NCI-H1694 treated with DMSO at 0.1 percent for 48 hours (cell line): Measurements from ENCODE around the gene PRR29.

ENCODE experiments used
- DNase-seq: peaks from one replicate; lab custom pipeline; 2025; lab: John Stamatoyannopoulos, UW

PRR29 gene

DNA sequence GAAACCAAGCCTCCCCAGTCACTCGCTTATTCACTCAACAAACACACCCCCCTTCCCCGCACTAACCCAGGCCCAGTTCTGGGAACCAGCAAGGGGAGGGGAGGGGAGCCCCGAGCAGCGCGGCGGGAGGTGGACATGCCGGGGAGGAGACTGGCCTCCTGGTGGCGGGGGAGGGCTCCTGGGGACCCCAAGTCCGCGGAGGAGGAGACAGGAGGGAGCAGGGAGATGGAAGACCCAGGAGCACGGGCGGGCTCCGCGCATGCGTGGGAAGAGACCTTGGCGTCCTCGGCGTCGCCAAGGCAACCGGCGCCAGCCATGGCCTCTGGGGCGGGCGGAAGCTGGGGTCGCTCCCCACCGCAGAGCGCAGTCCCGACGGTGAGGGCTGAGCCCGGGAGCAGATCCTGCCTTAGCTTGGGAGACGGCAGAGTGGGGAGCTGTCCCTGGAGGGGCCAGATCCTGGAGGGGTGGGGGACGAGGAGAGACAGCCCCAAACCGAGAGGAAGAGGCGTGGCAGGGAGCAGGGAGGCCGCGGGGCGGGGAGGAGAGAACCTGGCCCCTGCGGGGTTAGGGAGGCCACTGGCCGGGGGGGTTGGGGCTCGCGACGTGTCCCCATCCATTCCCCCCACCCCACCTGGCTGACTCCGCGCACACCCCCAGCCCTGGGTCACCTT, at the start of gene PRR29:
TSS of gene PRR29 (plus strand) at position 302 of the 671 bp plus-strand sequence. CDS start at position 316, 14 bp downstream.
- DNase-seq, result peak; percentile 49

DNA sequence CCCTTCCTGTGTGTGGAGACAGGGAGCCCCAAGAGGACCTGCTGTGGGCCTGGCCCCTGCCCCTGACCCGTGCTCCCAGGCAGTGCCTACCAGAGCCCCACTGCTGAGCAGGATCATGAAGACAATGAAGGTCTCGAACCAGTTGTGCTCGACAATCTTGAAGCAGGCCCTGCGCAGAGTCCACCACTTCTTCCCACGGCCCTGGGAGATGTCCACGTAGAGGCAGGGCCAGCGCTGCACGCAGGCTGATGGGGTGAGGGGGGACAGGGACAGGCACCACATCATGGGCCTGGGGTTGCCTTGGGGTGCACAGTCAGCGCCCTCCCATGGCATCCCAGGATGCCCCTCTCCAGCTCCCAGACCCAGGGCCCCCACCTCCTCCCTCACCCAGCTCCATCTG, 49.6 kb upstream of the PRR29 start:
- no peak for DNase-seq

DNA sequence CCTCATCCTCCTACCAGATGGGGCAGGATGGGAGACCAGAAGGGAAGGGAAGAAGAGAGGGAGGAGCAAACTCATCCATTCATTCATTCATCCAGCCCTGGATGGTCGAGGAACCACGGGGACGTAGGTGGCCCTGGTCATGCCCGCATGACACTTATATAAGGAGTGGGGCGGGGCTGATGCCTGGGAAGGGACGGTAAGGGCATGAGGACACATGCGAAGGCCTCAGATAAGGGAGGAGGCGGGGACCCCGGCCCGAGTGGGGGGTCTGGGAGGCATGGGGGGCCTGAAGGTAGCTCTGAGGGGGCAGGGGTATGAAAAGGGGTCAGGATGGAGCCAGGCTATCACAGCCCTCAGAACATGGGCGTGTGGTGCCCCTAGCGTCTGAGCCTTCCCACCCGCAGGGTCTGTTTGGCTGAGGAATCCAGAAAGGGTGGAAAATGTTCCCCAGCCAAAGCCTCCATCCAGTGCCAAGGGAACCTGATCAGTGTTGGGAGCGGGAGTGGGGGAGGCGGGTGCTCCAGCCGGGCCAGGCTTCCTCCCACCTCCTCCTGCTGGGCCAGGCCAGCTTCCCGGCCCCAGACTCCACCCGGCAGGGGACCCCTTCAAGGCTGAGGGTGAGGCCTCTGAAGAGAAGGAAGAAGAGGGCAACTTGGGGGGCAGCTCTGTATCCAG, 48.4 kb upstream of the PRR29 start:
- no peak for DNase-seq

DNA sequence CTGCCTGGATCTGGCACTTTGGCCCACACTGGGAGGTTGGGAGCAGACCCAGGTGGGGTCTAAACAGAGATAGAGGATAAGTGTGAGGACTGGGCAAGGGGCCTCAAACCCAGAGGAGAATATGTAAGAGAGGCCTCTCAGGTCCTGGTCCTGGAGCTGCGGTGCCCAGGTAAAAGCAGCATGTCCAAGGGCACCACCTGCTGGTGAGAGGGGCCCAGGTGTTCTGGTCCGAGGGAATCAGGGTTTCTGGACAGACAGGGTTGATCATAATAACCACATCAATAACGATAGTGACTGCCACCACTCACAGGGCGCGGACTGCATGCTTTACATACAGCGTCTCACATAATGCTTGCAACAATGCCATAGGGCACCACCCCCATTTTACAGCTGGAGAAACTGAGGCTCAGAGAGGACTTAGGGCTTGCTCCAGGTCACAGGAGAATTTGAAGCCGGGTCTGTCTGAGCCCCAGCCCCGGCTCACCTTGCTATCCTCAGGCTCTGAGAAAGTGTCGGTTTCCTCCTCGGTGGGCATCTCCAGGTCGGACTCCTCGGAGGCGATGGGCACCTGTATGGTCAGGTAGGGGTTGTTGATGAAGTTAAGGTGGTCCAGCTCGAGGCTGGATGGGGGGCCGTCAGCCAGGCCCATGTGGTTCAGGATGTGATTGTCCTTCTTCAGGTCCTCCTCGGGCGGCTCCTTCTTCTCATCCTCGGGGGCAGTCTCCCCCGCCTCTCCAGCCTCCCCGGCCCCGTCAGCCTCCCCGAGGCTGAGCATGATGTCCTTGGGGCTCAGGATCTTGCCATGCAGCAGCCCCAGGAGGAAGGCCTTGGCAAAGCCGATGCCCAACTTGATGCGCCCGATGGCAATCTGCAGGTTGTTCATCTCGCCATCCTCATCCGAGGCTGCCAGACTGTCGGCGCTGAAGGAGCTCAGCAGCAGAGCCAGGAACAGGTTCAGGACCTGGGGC, 46.9 kb upstream of the PRR29 start:
- no peak for DNase-seq

DNA sequence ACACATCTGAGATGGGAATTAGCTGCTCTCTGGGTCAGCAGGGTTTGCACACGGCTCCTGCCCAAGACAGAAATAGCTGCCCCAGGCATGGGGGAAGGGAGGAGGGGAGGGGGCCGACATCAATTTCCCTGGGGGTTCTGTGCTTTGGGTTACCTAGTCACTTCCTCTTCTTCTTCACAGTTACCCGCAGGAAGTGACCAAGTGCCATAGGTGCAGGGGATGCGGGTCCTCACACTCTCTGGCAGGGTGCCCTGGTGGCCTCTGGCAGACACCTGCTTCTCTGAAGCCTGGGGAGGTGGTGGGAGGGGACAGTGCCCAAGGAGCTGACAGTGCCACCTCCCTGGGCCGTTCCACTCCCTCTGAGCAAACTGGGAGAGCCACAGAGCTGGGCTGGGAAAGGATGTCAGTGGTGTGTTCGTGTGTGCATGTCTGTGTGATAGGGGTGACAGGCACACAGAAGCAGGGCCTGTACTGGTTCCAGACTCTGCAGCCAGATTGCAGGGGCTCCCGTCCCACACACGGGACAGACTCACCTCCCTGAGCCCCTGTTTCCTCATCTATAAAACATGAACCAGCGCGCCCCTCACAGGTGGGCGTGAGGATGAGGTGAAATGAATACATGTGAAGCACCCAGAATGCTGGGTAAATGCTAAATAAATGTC, 43.6 kb upstream of the PRR29 start:
- no peak for DNase-seq

DNA sequence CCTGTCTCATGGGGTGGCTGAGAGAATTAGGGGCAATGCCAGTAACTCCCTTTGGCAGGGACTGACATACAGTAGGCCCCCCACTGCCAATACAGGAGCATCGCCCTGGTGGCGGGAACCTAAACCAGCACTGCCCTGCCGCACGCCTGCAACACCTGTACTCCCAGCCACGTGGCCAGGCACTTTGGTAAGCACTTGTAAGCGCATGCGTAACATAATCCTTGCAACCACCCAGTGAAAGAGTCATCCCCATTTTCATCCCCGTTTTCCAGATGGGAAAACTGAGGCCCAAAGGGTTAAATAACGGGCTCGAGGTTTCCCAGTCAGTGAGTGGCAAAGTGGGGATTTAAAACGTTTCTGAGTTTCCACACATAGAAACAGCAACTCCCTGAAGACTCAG, 42.9 kb upstream of the PRR29 start:
- DNase-seq, result no peak

DNA sequence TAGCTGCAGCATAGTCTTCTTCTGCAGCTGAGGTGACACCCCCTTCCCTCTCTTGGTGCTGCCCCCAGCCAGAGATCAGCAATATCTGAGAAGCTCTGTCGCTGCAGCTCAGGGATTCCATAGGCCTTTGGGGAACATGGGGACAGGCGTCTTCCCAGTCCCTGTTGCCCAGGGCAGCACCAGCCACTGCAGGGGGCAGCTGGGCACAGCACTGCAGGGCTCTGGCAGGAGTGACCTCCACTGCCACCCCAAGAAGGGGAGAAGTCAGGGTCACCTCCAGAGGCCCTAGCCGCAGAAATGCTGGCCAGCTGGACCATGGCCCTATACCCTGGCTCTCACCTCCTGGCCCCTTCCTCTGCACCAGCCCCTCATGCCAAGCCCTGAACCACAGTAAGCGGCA, 42.4 kb upstream of the PRR29 start:
- no peak for DNase-seq

DNA sequence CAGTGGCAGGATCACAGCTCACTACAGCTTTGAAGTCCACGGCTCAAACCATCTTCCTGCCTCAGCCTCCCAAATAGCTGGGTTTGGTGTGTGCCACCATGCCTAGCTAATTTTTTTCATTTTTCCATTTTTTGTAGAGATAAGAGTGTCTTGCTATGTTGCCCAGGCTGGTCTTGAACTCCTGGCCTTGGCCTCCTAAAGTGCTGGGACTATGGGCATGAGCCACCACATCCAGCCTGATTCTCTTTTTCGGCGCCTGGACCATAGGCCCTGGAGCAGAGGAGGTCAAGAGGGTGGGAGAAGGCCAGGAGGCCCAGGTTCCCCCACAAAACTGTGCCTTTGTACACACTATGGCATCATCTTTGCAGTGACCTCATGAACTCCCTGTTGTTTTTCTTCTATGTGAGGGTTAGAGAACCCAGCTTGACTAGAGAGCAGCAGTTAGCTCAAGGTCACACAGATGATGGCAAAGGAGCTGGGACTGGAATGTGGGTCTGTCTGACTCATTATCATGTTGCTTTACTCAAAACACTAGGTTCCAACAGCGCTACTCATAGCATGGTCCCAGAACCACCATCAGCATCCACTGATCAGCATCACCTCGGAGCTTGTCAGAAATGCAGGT, 41.7 kb upstream of the PRR29 start:
- DNase-seq, result no peak

DNA sequence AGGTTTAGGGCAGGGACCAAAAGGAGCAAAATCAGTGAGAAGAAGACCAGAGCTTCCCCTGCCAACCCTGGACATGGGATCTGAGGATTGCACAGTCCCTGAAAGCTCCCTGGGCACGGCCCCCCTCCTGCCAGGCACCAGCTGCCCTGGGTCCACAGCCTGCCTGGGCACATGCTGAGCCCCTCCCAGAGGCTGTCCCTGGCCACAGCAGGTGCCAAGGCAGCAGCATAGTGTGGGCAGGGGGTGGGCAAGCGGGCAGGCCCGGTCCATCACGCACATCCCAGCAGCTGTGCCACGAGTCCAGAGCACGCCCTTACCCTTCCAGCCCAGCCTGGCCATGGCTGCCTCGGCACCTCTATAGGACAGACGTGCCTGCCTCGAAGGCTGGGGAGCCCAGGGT, 38.1 kb upstream of the PRR29 start:
- DNase-seq, result no peak

DNA sequence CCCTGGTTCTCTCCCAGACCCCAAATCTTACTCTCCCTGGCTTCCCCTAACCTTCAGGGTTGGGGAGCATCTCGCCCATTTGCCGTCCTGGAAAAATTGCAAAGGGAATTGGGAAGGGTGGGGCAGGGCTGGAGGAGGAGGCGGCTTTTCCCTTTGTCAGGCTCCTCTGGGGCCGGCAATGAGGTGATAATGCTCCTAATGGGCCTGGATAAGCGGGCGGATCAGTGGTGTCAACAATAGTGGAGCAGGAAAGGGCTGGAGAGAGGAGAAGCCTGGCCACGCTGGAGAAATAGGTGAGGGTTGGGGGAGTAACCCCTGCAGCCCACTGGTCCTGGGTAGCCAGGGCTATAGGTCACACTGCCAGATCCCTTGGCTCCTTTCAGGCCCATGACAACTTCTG, 37.7 kb upstream of the PRR29 start:
- no peak for DNase-seq

DNA sequence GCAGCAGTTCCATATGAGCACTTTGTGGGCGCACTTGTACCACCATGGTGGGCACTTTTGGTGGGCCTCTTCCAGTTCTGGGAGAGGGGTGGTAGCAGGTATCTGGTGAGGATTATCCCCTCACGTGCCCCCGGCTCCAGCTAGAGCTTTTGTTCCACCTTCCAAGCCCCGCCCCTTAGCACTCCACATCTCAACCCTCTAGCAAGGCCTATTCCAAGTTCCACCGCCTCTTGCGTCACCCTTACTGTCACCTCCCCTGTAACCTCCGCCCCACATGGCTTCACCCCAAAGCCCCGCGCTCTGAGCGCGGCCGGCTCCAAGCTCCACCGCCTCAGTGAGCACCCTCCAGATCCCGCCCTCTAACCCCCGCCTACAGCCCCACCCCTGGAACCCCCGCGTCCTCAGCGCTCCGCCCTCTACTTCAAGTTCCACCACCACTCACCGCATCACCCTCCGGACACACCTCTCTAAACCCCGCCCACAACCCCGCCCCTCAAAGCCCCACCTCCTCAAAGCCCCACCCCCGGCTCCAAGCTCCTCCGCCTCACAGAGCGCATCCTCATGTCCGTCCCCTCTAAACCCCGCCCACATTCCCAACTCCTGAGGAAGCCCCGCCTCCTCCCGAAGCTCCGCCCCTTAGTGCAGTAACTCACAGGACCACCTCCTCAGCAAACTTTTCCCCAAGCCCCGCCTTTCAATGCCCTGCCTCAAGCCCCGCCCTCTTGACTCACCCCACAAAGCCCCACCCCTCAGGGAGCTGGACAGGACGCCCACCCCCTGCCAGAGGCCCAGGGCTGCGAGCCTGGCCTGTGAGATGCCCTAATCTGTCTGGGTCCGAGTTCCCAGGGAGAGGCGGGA, 36.6 kb upstream of the PRR29 start:
- DNase-seq, result no peak

DNA sequence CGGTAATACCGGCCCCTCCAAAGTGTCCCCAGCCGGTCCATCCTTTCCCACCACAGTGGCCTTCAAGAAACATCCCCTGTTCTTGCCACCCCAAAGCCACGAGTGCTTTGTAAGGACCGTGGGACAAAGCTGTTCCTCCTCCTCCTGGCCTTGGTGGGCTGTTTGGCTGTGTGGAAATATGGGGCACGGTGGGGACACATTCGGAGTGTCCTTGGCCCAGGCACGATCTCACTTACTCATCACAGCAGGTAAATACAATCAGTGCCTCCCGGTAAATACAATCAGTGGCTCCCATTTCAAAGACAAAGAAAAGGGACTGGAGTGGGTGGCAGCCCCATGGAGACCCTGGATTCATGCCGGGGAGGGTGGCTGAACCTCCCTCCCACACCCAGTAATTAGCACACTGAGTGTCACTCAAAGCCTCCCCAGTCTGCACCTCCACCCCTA, 35.8 kb upstream of the PRR29 start:
- no peak for DNase-seq

DNA sequence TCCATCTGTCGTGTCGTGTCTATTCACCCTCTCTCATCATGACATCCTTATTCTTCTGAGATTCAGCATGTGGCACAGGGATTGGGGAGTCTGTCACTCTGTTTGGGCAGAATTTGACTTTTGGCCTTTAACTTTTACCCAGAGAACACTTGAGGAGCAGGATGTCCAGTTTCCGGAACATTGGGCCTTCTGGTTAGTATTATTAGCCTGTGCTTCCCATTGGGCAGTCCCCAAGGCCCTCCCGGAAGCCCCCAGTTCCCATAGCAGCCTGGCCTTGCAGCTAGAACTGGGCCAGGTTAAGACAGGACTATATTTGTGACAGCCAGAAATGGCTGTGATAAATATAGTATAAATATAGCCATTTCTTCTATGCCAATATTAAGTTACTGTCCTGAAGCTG, 35.0 kb upstream of the PRR29 start:
- DNase-seq, result no peak

DNA sequence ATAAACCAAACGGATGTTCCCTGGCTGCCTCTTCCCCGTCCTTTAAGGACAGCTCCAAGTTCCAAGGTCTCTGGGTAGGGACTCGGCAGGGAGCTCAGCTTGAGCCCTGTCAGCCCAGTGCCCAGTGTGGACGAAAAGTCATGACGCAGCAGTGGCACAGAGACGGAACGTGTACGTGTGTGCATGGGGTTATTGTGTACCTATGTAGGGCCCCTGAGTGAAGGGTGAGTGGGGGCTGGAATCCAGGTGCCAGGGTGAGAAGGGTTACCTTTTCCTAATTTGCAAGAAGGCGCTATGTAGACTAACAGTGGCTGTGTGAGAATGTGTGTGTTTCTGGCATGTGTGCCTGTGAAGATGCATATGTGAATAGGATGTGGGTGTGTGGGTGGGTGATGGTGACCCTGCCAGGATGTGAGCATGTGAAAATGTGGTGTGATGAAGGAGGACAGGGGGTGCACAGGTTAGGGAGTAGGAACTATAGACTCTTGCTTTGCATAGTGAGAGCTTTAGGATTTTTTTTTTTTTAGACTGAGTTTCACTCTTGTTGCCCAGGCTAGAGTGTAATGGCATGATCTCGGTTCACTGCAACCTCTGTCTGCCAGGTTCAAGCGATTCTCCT, 31.4 kb upstream of the PRR29 start:
- no peak for DNase-seq

DNA sequence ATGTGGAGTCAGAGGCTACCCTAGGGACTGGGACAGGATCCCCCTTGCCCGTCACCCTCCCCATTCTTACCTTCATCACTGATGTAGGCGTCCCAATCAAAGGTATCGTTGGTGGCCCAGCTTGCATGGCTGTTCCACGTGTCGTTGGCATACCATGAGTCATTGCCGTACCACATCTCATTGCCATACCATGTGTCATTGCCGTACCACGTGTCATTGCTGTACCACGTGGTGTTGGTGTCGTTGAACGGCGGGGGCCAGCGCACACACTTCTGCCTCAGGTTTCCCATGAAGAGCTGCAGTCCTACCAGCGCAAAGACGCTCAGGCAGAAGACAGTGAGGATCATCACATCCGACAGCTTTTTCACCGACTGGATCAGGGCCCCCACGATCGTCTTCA, 30.2 kb upstream of the PRR29 start:
- no peak for DNase-seq

DNA sequence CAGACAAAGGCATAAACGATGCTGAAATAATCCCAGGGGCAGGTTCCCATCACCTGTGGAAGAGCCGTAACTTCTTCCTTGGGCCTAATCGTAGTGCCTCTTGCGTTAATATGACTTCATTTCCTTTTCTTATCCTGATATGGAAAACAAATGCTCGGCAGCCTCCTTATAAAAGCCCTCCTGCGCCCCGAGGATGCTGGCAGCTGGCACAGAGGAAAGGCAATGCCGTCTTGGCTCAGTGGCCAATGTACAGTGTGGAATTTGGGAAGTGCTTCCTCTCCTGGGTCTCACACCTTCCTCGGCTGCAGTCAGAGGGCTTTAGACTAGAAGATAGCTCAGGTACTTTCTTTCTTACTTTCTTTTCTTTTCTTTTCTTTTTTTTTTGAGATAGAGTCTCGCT, 28.9 kb upstream of the PRR29 start:
- no peak for DNase-seq

DNA sequence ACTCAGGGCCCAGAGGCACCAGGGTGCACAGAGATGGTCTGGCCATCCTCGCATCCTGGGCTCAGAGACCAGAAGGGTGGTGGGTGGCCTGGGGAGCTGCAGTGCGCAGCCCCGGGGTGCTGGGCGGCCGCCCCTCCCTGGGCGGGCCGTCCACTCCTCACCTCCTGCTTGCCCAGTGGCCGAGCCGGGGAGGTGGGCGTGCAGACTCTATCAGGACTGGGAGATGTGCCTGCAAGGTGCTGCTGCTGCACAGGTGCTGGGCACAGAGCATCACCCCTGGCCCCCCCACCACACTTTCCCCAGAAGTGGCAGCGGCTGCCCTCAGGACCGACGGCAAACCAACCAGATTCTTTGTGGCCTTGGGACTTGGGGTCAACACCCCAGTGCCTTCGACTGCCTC, 25.4 kb upstream of the PRR29 start, which contains the start of gene SCN4A:
TSS of gene SCN4A (minus strand) at position 123 of the 400 bp plus-strand sequence. CDS start at position 46, 77 bp downstream.
- DNase-seq, result no peak

DNA sequence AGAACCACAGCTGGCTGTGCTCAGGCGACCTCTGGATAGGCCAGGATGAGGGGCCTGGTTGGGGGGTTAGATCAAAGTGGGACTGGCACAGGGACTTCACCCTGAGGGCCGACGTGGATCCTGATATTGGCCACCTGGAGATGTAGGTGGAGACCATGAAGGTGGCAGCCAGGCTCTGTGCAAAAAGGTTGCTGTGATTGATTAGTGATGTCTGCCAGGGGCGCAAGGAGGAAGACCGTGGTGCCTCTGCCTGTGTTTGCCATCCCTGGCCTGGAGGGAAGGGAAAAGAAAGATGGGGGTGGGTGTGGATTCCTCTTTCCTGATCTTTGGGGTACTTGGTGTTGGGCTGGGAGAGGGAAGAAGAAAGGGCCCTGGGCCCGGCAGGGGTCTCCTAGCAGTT, 24.9 kb upstream of the PRR29 start:
- DNase-seq, result no peak

DNA sequence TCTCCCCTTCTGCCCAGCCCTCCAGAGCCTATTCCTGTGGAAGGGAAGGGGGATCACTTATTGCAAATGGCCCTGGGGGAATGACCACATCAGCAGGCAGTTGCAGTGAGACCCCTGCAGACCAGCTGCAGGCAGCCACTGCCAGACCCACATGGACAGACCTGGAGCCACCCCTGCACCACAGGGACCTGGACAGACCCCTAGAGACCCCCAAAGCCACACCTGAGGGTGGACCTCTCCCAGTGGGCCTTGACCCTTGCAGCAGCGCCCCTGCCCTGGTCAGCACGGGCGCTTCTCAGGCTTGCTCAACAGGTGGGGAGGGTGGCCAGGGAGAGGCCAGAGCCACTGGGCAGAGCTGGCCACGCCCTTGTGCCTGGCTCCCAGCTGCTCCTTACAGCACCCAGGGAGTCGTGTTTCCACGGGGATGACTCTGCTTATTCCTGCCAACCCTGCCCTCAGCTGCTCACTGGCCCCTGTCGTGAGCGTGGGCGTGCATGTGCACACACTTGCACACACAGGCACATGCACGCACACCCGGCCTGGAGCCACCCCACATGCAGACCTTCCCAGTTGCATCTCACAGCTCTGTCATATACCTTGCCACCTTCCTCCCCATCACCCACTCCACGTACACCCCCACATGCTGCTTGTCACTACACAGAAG, 24.1 kb upstream of the PRR29 start:
- no peak for DNase-seq
